NCI-H1048 (cell line): ENCODE results near the gene LARGE1.

ENCODE experiments used
- DNase-seq: peaks from one replicate; lab custom pipeline; 2025; lab: John Stamatoyannopoulos, UW

The LARGE1 gene

DNA sequence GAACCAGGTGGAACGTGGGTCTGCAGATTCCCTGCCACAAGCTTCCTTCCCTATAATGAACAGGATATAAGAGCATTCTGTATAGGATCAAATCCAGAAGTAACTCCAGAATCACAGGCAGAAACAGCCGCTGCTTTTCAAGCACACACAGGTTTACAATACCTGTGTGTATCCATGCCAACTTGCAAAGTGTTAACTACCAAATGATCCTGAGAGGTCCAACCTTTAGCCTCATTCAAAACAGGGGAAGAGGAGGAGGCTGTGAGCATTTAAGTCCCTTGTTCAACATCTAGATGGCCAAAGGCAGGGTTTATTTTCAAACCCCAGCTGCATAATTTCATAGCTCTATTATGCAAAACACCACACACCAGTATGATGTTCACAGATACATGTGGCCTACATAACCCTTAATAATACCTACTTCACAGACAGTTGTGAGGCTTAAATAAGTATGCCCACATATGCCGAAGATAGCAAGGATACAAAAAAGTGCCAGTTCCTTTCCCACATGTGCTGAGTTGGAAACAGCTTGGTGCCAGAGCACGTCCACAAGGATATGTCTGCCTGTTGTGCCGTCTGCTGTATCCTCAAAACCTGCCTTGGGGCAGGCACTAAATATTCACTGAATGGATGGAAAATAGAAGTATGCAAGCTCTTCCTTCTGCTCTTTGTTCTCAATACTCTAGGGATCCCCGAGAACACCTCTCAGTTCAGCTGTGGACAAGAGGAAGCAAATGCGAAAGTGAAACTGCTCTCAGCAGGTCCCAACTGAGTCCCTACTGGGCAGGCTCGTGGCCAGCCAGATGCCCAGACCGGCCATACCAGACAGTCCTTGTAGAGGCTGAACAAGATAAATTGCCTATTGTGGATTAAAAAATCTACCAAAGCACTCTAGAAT, 66.8 kb downstream of the LARGE1 start:
- DNase-seq: peak; percentile 47

DNA sequence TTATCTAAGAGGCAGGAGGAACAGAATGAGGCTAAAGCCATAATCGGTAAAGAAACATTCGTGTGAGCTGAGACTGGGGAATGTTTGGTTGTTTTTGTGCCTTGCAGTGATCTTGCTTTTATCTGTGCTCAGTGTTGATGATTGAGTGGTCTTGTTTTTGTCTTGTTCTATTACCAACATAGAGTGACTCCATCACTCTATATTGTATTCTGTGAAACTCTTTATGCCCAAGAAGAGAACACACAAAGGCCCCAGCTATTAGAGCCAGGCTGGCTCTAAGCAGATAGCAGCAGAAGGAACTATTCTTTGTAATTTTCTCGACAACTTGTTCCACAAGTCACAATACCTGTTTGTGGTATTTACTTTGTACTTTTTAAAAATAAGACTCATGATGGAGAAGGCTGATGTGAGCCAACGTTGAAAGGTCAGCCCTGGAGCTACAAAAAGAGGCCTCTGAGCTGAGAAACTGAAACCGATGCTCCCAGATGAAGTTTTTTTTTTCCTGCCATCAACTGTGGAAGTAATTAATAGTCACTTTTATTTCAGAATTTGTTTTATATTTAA, 68.4 kb downstream of the LARGE1 start:
- no peak for DNase-seq

DNA sequence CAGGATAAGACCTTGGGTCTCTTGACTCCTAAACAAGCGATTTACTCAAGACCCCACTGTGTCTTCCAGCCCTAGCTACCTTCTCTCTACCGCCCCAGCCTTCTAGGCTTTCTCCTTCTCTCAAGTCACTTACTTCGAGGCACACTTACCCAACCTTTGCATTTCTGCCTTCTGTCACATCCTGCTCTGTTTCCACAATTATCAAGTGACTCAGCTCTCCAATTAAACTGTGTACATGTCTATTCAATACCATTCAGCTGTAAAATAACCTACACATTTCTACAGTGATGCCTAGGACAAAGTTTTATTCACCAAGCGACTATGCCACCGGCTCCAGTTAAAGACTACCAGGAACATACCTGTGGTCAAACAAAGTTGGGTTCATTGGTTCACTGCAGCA, 69.0 kb downstream of the LARGE1 start:
- DNase-seq: no peak

- no peak for DNase-seq
These were observed 69.6 kb downstream of the LARGE1 start for GRCh38 chr22:33850724-33851123.

DNA sequence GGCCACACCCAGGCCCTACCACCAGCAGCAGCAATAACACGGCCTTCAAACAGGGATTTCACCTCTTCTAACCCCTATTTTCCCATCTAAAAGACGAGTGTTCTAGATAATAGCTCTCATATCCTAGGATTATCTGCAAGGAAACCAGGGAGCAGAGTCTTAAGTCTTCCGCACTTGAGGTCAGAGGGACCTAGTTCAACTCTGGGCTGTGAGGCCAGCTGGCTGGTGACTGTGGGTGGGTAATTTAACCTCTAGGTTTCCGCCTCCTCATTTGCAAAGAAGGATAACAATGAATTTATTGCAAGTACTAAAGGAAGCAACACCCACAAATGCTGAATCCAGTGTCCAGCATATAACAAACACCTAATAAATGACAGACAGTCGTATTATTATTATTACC, 70.1 kb downstream of the LARGE1 start:
- DNase-seq: no peak

GRCh38 chr22:33848251-33848650, 72.0 kb downstream of the LARGE1 start:
- DNase-seq: no peak

- no peak for DNase-seq
These were observed 76.0 kb downstream of the LARGE1 start for GRCh38 chr22:33844273-33844672.

DNA sequence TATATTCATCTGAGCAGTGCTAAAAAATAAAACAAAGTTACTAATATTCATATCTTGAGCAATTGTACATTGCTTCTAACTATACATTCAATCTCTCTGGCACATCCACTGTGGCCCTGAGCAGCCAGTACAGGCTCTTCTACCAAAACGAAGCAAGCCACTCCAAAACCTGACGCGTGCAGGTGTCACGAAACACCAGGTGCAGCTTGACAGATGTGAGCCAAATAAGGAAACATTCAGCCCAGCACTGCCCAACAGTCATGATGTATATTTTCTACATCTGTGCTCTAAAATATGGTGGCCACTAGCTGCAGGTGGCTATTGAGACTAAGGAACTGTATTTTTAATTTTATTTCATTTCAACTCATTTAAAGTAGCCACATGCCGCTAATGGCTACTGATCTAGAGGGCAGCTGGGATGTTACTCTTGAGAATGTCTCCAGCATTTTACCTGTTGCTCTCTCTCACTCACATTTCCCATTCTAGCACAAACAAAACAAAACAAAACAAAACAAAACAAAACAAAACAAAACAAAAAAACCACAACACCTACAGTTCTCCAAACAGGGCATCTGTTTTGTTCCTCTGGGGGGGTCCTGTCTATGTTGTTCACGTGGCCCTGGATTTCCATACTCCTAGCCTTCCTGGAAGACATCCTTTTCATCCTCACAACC, 77.7 kb downstream of the LARGE1 start:
- DNase-seq: no peak

- DNase-seq: no peak
These were observed 78.3 kb downstream of the LARGE1 start for GRCh38 chr22:33842006-33842354.

DNA sequence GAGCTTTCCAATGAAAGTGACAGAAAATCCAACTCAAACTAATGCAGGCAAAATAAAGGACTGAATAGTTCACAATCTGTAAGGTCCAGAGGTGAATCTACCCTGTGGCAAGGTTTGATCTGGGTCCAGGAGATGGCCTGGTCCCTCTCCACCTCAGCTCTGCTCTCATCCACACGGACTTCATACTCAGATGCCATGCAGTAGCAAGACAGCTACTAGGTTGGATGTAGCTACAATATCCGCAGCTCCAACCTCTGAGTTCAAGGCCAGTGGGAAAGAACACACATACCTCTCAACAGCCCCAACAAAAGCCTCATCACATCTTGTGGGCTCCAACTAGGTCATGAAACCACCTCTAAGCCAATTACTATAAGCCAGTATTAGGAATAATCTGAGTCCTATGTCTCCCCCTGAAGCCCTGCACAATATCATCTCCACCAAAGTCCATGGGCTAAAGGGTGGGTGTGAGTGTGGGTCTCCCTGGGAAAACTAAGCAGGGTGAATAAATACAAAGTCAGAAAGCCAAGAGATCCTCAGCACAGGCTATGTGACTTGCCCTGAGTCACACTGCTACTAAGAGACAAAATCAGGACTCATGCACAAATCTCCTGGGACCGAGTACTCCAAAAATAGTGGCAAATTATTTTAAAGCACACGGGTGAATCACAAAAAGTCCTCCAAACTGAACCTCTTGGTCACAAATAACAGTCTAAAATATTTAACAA, 78.8 kb downstream of the LARGE1 start:
- DNase-seq: no peak

DNA sequence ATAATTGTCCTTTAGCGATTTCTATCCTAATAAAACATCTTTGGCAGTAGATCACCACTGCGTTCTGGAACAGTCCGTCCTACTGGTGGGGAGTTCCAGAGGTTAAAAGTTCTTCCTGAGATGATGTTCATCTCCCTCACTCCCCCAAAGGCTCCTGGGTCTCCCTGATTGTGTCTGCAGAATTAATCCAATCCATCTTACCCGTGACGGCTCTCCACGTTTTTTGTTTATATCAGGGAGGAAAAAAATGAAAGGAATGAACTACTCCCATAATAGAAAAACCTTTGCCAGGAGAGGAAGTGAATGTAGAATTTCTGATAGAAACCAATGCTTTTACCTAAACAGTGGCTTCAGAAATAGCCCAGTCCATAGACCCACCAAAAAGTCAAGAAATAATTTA, 81.6 kb downstream of the LARGE1 start:
- no peak for DNase-seq

DNA sequence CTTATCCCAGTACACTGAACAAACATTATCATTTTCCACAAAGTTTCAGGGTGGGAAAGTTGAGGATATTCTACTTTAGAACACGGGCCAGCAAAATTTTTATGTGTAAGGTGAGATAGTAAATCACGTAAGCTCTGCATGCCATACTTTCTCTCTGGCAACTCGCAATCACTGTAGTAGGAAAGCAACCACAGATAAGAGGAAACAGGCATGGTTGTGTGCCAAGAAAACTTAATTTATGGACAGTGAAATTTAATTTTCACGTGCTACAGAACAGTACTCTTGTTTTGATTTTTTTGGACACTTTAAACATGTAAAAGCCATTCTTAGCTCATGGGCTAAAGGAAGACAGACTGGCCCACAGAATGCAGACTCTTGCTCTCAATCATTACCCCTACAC, 82.5 kb downstream of the LARGE1 start:
- no peak for DNase-seq

DNA sequence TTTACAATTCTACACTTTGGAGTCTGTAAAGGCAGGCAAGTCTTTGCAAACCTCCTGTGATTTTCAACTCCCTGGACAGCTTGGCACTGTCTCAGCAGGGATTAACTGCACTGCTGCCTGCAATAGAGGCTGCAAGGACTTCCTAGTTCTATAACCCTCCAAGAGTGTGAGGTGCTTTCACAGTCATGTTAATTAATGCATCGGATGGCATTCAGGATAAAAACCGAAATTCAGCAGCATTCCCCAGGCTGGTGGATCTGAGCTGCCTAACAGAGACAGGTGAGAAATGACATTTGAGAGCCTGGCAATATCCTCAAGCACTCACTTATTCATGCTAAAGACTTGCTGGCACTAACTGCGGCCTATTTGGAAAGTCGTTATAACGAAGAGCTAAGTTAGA, 85.0 kb downstream of the LARGE1 start:
- DNase-seq: no peak

GRCh38 chr22:33832558-33833151, 87.6 kb downstream of the LARGE1 start:
- no peak for DNase-seq

DNA sequence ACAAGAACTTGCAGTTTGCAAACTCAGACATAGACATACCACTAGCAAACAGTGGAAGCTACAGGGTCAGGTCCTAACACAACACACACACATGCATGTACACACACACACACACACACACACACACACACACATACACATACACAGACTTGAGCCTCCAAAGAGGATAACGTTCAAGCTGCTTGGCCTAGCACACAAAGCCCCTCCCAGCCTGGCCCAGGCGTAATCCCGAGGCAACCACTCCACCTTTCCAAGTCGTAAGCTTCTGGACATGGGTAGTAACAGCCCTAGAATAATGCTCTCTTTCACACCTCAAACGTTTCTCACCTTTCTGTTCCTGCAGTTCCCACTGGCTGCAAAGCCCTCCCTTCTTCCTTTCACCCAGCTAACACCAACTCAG, 88.6 kb downstream of the LARGE1 start:
- DNase-seq: no peak

DNA sequence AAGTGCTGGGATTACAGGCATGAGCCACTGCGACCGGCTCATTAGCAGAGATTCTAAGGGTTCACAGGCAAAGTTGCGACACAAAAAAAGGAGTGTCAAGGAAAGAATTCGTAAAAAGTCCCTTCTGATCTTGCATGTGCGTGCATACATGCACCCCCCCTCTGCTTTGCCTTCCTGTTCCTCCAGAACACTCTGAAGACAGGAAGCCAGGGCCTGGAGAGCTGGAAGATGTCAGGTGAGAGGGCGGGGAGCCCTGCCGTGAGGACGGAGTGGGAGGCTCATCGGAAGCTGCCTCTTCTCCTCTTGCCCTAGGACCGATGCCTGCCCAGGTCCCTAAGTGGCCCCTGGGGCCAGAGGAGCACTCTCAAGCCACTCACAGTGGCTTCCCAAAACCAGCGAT, 89.1 kb downstream of the LARGE1 start:
- no peak for DNase-seq

DNA sequence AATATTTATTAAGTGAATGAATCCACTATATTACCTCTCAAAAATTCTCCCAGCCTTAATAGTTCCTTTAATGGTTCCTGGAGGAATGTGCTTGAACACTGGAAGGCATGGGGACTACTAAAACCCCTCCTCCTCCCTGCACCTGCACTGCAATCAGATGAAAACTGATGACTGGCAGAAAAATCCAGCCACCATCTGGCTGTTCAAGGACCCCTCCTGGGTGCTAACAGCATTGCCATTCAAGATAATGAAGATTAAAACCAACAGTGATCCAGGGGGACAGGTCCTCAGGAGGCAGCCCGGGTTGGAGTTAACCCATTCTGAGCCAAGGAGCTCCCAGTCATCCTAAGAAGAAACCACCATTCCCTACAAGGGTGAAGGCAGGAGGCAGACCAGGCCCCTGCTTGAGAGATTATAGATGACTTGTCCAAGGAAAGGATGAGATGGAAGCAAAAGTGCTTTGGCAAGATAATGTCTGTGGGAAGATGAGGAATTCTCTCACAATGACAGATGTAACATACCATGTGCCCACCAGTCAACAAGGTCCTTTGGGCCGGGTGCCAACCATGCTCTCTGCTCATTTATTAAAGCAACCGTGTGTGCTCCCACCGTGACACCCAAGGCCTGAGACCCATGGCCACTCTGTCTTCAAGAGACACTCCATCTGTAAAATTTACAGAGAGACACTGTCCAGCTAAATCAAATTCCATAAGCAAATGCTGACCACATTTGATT, 90.6 kb downstream of the LARGE1 start:
- no peak for DNase-seq

GRCh38 chr22:33828302-33828701, 92.0 kb downstream of the LARGE1 start:
- DNase-seq: no peak

GRCh38 chr22:33825761-33826160, 94.5 kb downstream of the LARGE1 start:
- no peak for DNase-seq

DNA sequence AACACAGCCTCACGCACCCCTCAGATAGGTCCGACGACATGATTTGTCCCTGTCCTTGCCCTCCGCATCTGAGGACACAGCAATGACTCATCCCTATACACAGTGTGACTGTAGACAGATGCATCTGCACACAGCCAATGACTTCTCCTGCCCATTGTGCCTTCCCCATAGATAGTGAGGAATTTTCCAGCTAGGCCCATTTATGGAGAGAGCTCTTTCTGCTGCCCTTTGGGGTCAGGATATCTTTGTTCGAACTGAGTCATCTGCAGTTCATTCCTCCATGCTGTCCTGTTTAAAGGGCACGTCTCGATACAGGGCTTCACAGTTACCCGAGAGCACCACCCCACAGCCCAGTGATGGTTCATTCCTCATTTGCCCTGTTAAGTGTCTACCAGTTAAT, 96.7 kb downstream of the LARGE1 start:
- no peak for DNase-seq

- DNase-seq: no peak
These were observed 99.0 kb downstream of the LARGE1 start for GRCh38 chr22:33821290-33821689.

GRCh38 chr22:33819743-33820142, 100.5 kb downstream of the LARGE1 start:
- no peak for DNase-seq
